Stimulated activated CD4-positive, alpha-beta T cell treated with anti-CD3 and anti-CD28 coated beads, TNF-alpha, amount 100 ng/mL, for 4 hours (primary cell): Measurements from ENCODE around the gene SPDYC.
"Not testable (repeated sequence)": the region's sequence is repeated elsewhere in the genome, so short reads cannot be mapped to it uniquely, and the experiment has no call there.

ENCODE experiments used
- DNase-seq, 3 experiments: peaks; one replicate each; pipeline ENCODE4 v3.0.0-alpha.2; 2020; ENCODE audit warnings: low read depth in 3 of 3

The SPDYC gene

DNA sequence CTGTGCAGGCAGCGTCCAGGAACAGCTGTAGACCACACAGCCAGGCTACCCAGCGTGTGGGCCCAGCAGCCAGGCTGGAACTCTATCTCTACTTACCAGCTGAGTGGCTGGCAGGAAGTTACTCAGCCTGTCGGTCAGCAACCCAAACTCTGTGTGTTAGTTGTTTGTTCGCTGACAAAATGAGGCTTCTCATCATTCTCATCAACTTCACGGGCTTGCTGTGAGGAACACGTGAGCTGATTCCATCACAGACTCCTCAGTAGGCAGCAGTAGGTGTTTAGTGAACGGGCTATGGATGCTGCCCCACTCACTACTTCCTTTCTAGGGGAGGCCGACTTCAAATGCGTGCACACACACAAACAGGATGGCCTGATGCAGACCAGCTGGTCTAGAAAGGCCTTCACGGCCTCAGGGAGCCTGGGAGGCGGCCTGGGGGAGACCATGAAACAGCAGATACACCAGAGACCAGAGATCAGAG, 830 bp upstream of the SPDYC start:
- no peak for DNase-seq

DNA sequence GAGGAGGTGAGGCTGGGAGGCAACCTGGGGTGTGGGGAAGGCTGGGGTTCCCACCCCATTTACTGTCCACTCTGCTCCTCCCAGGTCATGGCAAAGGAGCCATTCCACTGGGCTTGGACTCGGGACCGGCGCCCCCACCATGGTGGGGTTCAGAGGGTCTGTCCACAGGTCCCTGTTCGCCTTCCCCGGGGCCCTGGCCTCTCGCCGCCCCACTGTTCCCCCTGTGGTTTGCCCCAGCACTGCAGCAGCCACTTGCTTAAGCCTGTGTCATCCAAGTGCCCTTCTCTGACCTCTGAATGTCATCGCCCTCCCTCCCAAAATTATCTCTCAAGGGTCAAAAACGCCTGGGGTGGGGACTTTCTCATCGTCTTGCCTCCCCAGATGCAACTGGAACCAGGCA, 2.6 kb downstream of the SPDYC start:
- no peak for DNase-seq

DNA sequence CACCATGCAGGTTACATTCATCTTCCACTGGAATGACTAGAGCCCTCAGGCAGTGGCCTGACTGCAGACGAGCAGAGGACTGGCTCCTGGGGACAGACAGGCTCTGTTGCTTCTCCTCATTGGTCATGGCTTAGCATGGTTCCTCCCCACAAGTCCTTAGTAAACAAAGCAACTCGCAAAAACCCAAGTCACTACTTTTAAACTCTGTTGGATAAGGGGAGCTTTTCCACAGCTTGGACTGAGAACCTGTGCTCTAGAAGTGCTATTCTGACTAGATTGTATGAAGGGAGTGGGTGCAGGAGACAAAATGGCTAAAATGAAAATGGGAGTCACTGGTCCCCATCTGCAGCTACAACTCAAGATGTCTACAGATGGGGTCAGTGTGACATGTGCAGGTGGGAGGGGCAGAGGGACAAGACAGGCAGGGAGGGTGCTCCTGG, 4.6 kb downstream of the SPDYC start:
- DNase-seq, result not testable (repeated sequence)

DNA sequence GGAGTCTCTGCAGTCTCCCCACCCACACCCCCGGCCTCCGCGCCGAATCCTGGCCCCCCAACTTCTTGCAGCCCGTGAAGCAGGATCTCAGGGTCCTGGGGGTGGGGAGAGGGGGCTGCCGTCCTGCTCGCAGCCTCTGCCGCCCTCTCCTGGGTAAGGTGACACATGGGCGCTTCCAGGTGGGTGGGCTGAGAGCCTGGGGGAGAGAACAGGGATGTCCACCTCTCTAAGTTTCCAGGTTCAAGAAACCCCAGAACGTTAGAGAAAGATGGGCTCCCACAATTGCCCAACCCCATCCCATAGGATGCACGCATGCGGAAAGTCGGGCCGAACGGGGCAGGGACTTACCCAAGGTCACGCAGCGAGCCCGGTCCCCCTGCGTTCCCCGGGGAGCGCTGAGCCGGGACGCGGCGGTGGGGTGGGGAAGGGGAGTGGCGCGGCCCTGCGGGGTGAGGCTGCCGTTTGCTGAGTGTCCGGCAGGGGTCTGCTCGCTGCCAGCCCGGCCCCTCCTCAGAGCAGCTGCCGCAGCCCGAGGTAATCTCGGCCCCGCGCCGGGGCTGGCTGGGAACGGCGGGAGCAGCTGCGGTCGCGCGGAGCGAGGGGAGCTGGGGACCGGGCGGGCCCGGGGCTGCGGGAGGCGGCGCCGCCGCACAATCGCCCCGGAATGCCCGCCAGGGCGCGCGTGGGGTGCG, 11.0 kb downstream of the SPDYC start:
- peak; percentile 12 to 33 (median 22) for DNase-seq

DNA sequence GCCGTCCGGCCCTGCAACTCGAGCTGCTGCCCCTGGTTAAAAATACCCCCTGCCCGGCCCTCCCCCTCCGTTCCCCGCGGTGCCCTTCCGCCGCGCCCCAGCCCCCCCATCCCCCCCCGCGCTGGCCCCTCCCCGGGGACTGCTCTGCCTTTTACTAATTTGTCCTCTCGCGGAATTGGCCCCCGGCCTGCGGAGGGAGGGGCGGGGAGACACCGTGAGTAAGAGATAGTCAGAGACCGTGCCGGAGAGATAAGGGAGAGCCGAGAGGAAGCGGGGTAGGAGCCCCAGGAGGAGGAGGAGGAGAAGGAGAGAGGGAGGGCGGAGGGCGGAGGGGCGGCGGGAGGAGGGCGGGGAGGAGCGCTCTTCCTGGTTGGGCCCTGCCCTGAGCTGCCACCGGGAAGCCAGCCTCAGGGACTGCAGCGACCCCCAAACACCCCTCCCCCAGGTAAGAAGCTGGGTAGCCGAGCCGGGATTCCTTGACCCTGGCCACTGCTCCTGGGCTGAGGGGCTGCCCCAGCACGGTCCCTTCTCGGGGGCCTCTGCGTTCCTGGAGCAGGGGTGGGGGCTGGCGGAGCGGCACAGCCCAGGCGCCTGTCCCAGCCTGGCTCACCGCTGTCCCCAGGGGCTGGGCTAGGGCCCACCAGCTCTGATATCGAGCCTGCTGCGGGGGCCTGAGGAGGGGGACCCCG, 11.7 kb downstream of the SPDYC start, which contains the start of gene CAPN1:
Gene CAPN1 (plus strand): TSS at position 360 of the 689 bp plus-strand sequence. CDS start 774 bp downstream, outside the sequence.
- DNase-seq, result peak; percentile 53 to 55 (median 53)

DNA sequence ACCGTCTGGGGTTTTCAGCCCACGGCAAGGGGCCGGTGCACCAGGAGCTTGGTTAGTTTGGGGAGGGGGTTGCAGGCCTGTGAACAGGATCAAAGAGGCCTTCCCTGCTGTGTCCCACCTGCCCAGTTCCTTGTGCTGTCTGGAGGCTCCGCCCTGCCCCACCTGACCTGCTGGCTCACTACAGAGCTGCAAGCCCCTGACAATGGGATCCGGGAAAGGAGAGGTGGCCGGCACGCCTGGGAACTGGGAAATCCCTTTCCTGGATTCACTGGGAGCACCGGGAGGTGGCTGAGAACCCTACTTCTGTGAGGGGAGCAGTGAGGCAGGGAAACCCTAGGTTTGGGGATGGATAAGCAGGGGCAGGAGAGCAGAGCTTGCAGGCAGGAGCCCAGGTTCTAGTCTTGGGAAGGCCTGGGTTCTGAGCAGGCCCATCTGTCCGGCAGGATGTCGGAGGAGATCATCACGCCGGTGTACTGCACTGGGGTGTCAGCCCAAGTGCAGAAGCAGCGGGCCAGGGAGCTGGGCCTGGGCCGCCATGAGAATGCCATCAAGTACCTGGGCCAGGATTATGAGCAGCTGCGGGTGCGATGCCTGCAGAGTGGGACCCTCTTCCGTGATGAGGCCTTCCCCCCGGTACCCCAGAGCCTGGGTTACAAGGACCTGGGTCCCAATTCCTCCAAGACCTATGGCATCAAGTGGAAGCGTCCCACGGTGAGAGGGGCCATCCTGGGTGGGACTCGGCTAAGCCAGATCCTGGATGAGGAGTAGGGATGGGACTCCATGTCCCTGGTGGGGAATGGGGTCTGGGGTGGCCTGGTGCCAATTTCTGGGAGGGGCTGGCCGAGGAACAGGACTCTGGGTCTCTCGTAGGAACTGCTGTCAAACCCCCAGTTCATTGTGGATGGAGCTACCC, 12.5 kb downstream of the SPDYC start:
- DNase-seq, result no peak

DNA sequence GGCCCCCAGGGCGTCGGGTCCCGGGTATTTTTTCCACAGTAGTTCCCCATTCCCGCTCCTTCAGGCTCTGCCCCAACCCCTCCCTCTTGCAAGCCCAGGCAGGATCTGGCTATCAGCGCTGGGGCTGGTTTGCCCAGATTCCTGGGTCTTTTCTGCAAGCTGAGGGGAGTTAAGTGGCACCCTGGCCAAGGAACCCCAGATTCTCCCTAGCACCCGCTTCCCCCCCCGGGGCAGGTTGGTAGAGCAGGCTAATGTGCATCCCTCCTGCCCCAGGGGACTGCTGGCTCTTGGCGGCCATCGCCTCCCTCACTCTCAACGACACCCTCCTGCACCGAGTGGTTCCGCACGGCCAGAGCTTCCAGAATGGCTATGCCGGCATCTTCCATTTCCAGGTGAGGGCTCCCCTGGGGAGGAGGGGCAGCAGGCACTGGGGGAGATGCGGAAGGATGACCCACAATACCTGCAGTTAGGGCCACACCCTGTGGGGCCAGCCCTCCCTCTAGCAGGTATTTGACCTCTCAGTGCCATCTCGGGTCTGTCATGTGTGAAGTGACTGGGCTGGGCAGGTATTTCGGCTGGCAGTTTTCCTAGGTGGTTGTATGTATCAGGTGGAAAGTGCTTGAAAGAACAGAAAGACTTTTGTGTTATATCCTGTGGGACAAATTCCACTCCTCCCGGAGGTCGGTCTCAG, 13.3 kb downstream of the SPDYC start:
- DNase-seq, result no peak

DNA sequence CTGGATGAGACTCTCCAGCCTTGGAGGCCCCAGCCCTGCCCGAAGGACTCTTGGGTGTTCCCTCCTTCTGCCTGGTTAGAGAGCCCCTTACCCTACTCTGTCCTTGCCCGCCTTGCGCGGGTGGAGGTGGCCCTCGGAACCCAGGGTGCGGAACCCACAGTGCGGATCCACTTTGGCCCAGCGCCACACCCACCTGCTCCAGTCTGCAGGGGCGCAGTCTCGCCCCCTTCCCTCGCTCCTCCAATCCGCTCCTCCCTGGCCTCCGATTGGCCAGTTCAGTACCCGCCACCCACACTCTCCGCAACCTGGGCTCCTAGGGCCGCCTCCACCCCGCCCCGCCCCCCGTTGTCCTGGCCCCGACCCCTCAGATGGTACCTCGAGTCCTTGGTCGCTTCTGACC, 14.1 kb downstream of the SPDYC start:
- no peak for DNase-seq

DNA sequence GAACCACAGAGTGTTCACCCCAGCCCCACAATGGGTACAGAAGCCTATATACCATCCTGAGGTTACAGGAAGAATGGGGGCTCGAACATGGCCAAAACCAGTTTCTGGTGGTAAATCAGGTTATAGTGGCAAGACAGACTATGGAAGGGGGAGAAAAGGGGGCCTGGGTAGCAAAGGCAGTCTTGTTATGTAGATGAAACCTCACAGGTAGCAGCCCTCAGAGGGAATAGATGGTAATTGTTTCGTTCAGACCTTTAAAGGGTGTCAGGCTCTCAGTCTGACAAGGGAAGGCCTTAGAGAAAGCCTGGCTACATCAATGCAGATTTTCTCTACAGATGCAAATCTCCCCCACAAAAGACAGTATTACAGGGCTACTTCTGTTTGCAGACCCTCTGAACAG, 15.1 kb downstream of the SPDYC start:
- no peak for DNase-seq

DNA sequence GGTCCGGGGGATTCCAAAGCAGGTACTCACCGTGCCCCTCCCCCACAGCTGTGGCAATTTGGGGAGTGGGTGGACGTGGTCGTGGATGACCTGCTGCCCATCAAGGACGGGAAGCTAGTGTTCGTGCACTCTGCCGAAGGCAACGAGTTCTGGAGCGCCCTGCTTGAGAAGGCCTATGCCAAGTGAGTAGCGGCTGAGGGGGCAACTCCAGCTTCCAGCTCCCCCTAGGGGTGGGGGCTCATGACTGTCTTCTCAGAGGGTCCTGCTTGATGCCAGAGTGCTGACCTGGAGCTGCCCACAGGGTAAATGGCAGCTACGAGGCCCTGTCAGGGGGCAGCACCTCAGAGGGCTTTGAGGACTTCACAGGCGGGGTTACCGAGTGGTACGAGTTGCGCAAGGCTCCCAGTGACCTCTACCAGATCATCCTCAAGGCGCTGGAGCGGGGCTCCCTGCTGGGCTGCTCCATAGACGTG, 15.9 kb downstream of the SPDYC start:
- no peak for DNase-seq

DNA sequence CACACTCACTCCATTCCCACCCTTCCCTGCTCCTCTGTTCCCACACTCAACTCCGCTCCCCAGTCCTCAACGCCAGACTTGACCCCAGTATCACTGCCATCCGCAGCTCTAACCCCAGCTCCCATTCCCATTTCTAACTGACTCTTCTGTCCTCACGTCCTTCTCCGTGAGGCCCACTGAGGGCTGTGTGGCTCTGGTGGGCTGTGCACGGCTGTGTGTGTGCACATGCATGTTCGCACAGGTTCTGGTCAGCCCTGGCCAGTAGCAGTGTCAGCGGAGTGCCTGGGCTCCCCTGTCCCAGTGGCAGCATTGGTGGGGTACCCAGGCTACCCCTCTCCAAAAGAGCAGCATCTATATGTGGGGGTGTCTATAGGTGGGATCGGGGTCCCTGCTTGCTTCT, 16.7 kb downstream of the SPDYC start:
- DNase-seq, result no peak

DNA sequence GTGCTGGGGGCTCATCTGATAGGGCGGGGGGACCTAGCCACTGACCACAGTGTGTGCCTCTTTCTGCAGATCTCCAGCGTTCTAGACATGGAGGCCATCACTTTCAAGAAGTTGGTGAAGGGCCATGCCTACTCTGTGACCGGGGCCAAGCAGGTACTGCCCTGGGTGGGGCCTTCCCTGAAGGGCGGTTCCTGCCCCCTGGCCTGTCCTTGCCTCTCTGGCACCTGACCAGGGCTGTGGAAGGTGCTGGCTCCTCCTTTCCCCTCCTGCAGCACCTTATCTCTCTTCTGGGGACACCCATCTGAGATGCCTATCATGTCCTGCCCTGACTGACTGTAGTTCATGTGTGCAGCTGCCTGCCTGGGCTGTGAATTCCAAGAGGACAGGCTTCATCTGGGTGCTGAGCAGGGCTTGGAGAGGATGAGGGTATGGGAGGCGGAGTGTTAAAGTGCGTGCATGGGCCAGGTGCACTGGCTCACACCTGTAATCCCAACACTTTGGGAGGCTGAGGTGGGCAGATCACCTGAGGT, 17.2 kb downstream of the SPDYC start:
- DNase-seq, result no peak

DNA sequence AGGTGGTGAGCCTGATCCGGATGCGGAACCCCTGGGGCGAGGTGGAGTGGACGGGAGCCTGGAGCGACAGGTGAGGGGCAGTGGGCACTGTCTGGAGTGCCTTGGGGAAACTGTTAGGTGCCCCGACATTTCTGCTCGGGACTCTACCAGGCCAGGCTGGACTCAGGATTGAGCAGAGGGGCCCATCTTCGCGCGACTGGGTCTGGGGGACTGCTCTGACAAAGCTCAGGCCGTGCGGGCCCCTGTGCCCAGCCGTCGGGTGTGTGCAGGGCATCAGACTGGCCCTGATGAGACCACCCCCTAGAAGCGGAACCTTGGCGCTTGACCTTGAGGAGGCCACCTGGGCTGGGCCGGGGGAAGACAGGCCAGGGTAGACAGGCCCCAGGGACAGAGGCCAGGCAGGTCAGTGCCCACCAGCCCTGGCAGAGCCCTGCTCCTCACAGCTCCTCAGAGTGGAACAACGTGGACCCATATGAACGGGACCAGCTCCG, 18.0 kb downstream of the SPDYC start:
- DNase-seq, result no peak

DNA sequence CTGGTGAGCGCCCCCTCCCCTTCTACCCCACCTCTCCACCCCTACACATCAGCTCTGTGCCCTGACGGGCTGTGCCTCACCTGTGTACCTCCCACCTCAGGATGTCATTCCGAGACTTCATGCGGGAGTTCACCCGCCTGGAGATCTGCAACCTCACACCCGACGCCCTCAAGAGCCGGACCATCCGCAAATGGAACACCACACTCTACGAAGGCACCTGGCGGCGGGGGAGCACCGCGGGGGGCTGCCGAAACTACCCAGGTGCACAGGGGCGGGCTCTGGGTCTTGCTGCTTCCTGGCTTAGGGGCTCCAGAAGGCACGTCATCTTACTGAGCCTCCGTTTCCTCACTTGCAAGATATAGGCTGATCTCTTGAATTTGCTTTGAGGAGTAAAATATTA, 18.5 kb downstream of the SPDYC start:
- no peak for DNase-seq

DNA sequence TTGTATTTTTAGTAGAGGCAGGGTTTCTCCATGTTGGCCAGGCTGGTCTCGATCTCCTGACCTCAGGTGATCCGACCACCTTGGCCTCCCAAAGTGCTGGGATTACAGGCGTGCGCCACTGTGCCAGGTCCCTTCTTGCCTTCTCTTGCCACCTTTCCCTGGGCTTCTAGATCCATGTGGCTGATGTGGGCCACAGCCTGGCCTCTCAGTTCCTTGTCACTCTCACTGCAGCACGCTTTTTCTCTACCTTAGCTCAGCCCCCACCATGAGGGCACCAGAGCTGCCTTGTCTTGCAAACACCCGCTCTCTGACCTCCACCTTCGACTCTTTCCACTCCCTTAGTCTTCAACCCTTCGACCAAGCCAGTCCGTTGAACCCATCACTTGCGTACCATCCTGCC, 19.2 kb downstream of the SPDYC start:
- DNase-seq, result no peak

DNA sequence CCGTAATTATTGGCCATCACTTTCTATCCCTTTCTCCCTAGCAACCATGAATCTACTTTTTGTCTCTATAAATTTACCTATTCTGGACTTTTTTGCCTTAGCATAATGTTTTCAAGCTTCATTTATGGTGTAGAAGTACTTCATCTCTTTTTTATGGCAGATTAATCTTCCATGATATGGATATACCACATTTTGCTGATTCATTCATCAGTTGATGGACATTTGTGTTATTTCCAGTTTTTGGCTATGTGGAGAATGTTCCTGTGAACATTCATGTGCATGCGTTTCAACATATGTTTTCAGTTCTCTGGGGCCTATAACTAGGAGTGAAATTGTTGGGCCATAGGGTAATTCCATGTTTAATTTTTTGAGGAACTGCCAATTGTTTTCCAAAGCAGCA, 24.5 kb downstream of the SPDYC start:
- no peak for DNase-seq

DNA sequence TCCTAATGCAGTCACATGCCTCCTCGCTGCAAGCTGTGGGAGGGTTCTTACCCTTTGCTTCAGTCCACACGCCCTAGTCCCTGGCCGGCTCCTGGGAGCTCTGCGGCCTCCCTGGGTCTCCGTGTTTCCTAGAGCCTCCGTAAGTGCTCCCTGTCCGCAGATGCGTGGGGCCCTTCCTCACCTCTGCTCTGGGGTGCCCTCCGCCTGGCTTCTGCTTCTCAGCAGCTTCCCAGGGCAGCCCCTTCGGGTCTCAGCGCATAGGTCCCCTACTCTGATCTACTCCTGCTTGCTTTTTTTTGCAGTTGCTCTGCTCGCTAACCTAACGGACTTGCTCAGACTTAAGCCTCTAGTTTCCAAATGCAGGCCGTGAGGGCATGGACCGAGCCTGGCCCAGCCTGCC, 34.1 kb downstream of the SPDYC start:
- no peak for DNase-seq

DNA sequence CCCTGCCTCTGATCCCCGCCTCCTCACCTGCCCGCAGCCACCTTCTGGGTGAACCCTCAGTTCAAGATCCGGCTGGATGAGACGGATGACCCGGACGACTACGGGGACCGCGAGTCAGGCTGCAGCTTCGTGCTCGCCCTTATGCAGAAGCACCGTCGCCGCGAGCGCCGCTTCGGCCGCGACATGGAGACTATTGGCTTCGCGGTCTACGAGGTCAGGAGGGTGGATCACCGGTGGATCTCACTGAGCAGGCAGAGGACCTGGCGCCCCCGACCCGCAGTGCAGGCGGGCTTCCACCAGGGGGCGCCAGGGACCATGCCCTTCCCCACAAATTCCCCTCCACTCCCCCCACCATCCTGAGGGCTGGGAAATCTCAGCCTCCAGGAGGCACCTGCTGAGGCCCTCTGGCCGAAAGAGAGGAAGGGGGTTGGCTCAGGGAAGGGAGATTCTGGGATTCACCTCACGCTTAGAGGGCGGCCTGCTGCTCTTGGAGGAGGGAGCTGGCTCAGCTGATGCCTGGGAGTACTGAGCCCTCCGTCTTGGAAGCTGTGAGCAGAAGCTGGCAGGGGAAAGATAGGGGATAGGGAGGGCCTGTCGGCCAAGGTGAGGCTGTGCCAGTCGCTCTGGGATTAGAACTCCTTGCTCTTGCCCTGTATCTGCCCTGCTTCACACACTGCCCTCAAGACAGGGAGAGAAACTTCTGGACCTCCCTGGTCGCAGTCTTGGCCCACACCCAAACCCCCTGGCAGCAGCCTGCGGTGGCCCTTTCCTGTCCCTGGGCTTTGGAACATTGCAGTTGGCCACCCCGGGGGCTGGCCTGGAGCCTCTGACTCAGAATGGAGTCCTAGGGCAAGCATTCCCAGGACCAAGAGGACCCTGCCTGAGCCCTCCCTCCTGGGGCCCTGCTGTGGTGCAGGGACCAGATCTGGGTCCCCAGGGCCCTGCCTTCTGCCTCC, 34.9 kb downstream of the SPDYC start:
- DNase-seq, result peak in 1 of 3 experiments; percentile 39

DNA sequence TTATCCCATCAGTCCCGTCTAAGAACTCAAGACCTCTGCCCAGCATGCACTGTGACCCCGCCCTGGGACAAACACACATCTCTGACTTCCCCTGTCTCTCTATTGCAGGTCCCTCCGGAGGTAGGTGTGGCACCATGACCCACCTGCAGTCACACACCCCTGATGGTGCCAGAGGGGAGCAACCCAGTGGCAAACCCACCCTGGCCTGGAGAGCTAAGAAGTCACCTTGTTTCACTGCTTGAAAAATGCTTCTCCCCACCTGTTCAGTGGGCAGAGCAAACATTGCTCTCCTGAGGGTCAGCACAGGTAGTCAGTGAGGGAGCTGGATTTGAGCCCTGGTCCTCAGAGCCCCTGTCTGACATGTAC, 35.6 kb downstream of the SPDYC start:
- no peak for DNase-seq

DNA sequence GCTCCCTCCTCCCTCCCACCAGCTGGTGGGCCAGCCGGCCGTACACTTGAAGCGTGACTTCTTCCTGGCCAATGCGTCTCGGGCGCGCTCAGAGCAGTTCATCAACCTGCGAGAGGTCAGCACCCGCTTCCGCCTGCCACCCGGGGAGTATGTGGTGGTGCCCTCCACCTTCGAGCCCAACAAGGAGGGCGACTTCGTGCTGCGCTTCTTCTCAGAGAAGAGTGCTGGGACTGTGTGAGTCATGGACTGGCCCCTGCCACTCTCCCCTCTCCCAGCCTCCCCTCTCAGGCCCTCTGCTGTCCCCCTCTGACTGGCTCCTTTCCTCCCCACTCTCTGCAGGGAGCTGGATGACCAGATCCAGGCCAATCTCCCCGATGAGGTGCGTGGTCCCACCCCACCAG, 36.4 kb downstream of the SPDYC start:
- DNase-seq, result no peak
